Measurements from ENCODE around the gene SIN3A.

DNA sequence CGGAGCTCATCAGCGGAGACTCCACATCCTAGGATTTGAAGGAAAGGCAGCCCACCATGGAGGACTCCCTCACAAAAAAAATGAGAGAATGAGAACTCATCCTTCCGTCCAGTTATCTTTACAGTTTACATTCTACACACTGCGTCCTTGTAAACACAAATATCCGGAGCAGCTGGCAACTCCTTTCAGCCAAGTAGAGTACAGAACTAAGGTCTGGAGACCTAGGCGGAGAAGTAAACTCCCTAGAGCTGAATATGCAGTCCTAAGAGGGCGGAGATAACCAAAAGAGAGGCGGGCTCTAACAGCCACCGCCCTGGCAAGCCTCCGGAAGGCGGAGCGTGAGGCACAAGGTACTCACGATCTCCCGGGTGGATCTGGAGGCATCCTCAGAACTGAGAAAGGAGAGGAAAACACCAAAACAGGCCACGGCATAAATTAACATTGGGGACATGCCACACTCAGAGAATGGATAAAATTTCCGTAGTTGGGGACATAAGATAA, 924 bp upstream of the SIN3A start:
- peak; percentile 73 for TF ChIP-seq POLR2A (IDR thresholded peaks at IDR 0.05)
- TF ChIP-seq, protein P1, sequence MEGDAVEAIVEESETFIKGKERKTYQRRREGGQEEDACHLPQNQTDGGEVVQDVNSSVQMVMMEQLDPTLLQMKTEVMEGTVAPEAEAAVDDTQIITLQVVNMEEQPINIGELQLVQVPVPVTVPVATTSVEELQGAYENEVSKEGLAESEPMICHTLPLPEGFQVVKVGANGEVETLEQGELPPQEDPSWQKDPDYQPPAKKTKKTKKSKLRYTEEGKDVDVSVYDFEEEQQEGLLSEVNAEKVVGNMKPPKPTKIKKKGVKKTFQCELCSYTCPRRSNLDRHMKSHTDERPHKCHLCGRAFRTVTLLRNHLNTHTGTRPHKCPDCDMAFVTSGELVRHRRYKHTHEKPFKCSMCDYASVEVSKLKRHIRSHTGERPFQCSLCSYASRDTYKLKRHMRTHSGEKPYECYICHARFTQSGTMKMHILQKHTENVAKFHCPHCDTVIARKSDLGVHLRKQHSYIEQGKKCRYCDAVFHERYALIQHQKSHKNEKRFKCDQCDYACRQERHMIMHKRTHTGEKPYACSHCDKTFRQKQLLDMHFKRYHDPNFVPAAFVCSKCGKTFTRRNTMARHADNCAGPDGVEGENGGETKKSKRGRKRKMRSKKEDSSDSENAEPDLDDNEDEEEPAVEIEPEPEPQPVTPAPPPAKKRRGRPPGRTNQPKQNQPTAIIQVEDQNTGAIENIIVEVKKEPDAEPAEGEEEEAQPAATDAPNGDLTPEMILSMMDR (IDR thresholded peaks at IDR 0.05): no peak
- TF ChIP-seq POLR2AphosphoS5 (IDR thresholded peaks at IDR 0.05): peak; percentile 40

Data from prostate gland (tissue), 2 donors.